Colonic mucosa (tissue), 4 donors: ENCODE data around the gene SCN4B. TPM values are rescaled to one million over a fixed set of nuclear protein-coding genes. Genes with fewer than 3 reads are reported as not detected.

Source experiments
- DNase-seq: peaks from one replicate; pipeline ENCODE4 v3.0.0-alpha.2; 2020
- H3K27ac ChIP-seq: fragments of 200-600 bp; one replicate; pipeline ENCODE4 v1.8.0; 2021
- H3K27me3 ChIP-seq: fragments of 200-600 bp; one replicate; pipeline ENCODE4 v1.8.0; 2021
- H3K36me3 ChIP-seq: fragments of 200-600 bp; one replicate; pipeline ENCODE4 v1.8.0; 2021
- H3K4me1 ChIP-seq: fragments of 200-600 bp; one replicate; pipeline ENCODE4 v1.8.0; 2021; ENCODE audit warnings: mild to moderate bottlenecking
- H3K4me3 ChIP-seq: fragments of 200-600 bp; one replicate; pipeline ENCODE4 v1.8.0; 2021
- H3K9ac ChIP-seq, 2 donors: one replicate each; pipeline ENCODE4 v1.7.0; 2013; ENCODE audit warnings: control low read depth in 2 of 2, low read depth in 2 of 2, low read length in 2 of 2
- H3K9me3 ChIP-seq: fragments of 200-600 bp; one replicate; pipeline ENCODE4 v1.8.0; 2021
- intact Hi-C: fragments of 100-400 bp; cut with DNase I; formaldehyde crosslinking; loops from one replicate; pipeline ENCODE4 v1.14.1; 2022
- total RNA-seq, 2 donors: library from RNA; stranded (reverse); fragmentation: NEBNext Ultra II Directional in 1 of 2; extraction: Animal tissue kit (Norgen Biotek cat#: 25700) in 1 of 2; gene quantifications; one replicate each; pipeline ENCODE4 v1.2.1, GENCODE V29; 2021
- TF ChIP-seq, protein P1 (sequence below): fragments of 200-600 bp; IDR thresholded peaks from one replicate; pipeline ENCODE4 v1.8.0; 2022; ENCODE audit warnings: antibody characterized with exemption, mild to moderate bottlenecking
- donor health status: healthy.
- donor health status: DM: no; HTN: no; CAD: no.
- donor health status: DM: no; HTN: no; CAD: no.

Gene SCN4B
- total RNA-seq, 2 donors from 2014 or later: 0.59 to 1.5 TPM

DNA sequence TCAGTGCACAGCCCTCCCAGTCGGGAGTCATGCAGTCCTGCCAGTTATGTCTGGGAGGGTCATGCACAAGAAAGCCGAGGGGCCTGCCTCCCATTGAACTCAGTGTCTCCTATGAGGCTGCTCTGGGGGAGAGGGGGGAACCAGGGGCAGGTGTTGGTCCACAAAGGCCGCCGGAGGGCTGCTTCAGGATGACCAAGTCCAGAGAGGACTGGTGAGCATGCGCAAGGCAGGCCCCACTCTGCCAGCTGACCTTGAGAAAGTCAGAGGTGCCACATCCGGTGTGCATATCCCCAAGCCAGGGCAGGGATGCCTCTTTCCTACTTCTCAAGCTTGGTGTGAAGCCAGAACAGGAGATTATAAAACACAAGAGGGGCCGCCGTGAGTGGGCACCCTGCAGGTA is 4.4 kb downstream of the SCN4B start:
- H3K9ac ChIP-seq: no peak overlapping the region
- H3K27ac ChIP-seq: no peak overlapping the region
- no peak for DNase-seq
- TF ChIP-seq, protein P1, sequence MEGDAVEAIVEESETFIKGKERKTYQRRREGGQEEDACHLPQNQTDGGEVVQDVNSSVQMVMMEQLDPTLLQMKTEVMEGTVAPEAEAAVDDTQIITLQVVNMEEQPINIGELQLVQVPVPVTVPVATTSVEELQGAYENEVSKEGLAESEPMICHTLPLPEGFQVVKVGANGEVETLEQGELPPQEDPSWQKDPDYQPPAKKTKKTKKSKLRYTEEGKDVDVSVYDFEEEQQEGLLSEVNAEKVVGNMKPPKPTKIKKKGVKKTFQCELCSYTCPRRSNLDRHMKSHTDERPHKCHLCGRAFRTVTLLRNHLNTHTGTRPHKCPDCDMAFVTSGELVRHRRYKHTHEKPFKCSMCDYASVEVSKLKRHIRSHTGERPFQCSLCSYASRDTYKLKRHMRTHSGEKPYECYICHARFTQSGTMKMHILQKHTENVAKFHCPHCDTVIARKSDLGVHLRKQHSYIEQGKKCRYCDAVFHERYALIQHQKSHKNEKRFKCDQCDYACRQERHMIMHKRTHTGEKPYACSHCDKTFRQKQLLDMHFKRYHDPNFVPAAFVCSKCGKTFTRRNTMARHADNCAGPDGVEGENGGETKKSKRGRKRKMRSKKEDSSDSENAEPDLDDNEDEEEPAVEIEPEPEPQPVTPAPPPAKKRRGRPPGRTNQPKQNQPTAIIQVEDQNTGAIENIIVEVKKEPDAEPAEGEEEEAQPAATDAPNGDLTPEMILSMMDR: no peak
- peaks cover 6% of the 10 kb centered on the region for H3K4me1 ChIP-seq
- H3K4me3 ChIP-seq: no peak overlapping the region
- H3K27me3 ChIP-seq: peaks cover 31% of the 10 kb centered on the region
- intact Hi-C loops: loop anchor here (5.0 to 10.0 kb wide), 2 partner anchors 144 to 207 kb away; partner anchors contain the start of gene UBE4A
- no peaks in the 10 kb centered on the region for H3K9me3 ChIP-seq
- H3K36me3 ChIP-seq: no peaks in the 10 kb centered on the region

DNA sequence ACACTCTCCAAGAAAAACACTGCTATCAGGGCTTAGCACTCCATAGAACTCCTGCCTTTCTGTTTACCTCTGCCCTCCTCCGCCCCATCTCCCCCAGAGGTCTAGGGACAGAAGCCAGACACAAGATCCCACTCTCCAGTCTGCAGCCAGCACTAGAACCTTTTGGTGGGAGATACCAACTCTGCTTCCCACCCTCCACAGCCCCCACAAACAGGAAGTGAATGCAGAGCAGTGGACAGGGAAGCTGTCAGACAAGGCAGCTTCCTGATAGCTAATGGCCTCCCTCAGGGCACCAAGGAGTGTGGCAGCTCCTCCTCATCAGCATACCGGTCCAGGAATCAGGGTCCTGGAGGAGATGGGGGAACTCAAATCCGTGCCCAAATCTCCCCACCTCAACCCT is 5.1 kb downstream of the SCN4B start:
- Histone ChIP-seq H3K27me3 (peaks cover 24% of the 10 kb centered on the region), H3K27ac (no peak overlapping the region), H3K9me3 (no peaks in the 10 kb centered on the region), H3K36me3 (no peaks in the 10 kb centered on the region), H3K4me1 (no peaks in the 10 kb centered on the region), H3K4me3 (no peak overlapping the region), H3K9ac (no peak overlapping the region)
- DNase-seq: no peak
- intact Hi-C loops: loop anchor here (2.0 to 10.0 kb wide), 3 partner anchors 23 to 207 kb away; partner anchors contain the start of gene UBE4A
- TF ChIP-seq, protein P1: no peak

DNA sequence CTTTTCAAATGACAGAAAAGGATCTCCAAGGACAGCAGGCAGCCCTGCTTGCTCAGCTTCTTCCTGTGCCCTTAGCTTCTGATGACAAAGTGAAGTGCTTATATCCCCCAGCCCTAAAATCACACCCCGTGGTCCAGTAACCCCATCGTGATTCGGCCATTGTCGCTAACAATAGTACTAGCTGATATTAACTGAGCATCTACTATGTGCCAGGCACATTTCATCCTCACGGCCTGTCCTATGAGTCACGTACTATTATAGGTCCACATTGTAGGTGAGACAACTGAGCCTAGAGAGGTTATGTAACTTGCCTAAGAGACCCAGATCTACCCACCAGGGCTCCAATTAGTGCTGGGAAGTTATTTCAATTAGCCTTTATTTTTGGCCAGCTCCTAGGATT is 6.1 kb downstream of the SCN4B start:
- TF ChIP-seq, protein P1: no peak
- H3K4me1 ChIP-seq: no peaks in the 10 kb centered on the region
- no peak for DNase-seq
- peaks cover 15% of the 10 kb centered on the region for H3K27me3 ChIP-seq
- intact Hi-C loops: loop anchor here (2.0 to 10.0 kb wide), 3 partner anchors 24 to 208 kb away; partner anchors contain the start of gene UBE4A
- no peak overlapping the region for H3K27ac ChIP-seq
- no peak overlapping the region for H3K9ac ChIP-seq
- H3K9me3 ChIP-seq: no peaks in the 10 kb centered on the region
- no peaks in the 10 kb centered on the region for H3K36me3 ChIP-seq
- no peak overlapping the region for H3K4me3 ChIP-seq

DNA sequence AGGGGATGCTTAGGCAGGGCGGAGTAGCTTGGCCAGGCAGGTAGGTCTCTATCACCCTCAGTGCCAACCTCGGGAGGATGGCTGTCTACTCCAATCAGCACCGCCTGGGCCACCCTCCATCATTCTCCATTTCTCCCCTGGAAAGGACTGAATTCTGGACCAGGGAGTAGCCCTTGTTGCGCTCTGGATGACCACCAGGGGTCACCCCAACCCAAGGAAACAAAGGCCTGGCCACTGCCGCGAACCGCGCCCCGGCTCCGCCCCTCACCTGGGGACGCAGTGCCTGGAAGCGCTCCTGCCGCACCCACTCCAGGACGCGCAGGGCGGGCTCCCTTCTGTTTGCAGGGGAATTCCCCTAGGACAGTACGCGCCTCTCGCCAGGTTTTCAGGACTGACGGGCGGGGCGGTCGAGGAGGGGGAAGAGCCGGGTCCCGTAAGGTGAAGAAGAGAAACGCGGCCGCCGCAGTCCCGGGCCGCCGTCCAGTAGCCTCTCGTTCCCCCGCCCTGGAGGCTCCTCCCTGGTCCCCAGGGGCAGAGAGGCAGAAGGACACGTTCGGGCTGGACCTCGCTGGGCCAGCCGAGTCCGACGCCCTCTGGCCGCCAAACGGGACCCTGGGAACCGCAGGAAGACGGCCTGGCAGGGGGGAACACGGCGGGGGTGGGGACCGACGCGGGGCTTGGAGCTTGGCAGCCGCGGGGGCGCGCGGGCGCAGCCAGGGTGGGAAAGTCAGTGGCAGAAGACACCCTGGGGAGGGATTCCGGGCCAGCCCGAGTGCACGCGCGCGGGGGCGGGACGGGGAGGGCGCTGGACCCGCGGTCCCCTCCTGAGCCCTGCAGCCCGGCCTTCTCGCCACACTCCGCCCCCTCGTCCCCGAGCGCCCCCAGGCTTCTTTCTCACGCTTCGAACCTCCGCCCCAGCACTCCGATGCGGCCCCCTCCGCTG is 7.1 kb downstream of the SCN4B start:
- TF ChIP-seq, protein P1: peak; percentile 80
- Histone ChIP-seq H3K36me3 (no peaks in the 10 kb centered on the region), H3K4me1 (no peaks in the 10 kb centered on the region), H3K9ac (peak overlapping the region; percentile 52 to 54), H3K9me3 (no peaks in the 10 kb centered on the region), H3K27ac (no peak overlapping the region), H3K4me3 (peak overlapping the region; percentile 45), H3K27me3 (peaks cover 12% of the 10 kb centered on the region)
- intact Hi-C loops: loop anchor here (2.0 to 10.0 kb wide), 3 partner anchors 25 to 209 kb away; partner anchors contain the start of gene UBE4A
- peak; percentile 97 for DNase-seq

DNA sequence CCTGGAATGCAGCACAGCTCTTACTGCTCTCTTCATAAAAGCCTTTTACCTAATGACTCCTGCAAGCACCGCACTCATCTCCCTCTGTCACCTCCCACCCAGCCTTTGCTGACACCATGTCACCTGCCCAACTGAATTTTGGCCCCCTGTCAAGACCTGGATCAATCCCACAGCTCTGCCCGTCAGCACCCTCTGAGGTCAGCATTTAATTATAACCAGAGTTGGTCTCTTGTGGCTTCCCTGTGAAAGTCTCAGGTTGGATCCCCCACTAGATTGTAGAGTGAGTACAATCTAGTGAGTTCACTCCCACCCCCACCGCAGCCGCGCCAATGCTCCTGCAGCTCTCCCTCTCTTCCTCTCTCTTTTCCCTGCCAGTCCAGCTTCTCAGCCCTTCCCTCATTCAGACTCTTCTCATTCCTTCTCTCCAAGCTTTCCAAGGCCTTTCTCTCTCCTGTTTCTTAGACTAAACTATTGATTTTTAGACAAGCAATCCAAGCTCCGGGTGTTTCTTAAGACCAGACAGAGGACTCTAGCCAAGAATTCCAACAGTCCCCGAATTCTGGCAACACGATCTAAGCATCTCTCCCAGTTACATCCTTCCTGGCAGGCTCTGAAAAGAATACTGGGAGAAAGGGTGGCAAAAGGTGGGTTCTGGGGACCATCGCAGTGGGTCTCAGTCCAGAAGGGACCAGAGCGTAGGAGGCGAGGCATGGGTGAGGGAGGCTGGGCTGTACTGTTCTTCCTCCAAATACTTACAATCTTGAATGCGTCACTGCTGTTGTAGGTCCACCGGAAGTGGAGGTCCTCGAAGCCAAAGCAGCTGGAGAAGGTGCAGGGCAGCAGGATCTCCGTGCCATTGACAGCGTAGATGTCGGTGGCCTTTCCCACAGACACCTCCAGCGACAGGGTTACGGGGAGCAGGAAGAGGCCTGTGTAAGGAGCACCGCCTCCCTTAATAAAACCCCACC is 8.0 kb downstream of the SCN4B start:
- TF ChIP-seq, protein P1: no peak
- Histone ChIP-seq H3K4me1 (no peaks in the 10 kb centered on the region), H3K9me3 (no peaks in the 10 kb centered on the region), H3K36me3 (no peaks in the 10 kb centered on the region), H3K27ac (no peak overlapping the region), H3K4me3 (no peak overlapping the region), H3K9ac (no peak overlapping the region), H3K27me3 (peaks cover 7% of the 10 kb centered on the region)
- intact Hi-C loops: loop anchor here (5.0 to 10.0 kb wide), 2 partner anchors 148 to 210 kb away; partner anchors contain the start of gene UBE4A
- DNase-seq: no peak
